NCI-H2029 (cell line): ENCODE measurements around the gene CFL1.
A peak's percentile ranks its signal among the peaks of the same experiment; 100 is the strongest.

Experiments used
- DNase-seq: peaks from one replicate; lab custom pipeline; 2025; lab: John Stamatoyannopoulos, UW

Gene CFL1

GRCh38 chr11:65869643-65870306 lies 11.8 kb upstream of the CFL1 start:
- DNase-seq: no peak

GRCh38 chr11:65868907-65869306 lies 10.9 kb upstream of the CFL1 start:
- no peak for DNase-seq

GRCh38 chr11:65868076-65868667 lies 10.2 kb upstream of the CFL1 start:
- DNase-seq: no peak

GRCh38 chr11:65867284-65868071 lies 9.5 kb upstream of the CFL1 start:
- DNase-seq: no peak

GRCh38 chr11:65866509-65867283 lies 8.7 kb upstream of the CFL1 start:
- no peak for DNase-seq

GRCh38 chr11:65865550-65866172 lies 7.7 kb upstream of the CFL1 start:
- DNase-seq: no peak

- DNase-seq: no peak
Measured at GRCh38 chr11:65864706-65865471, 6.9 kb upstream of the CFL1 start.

- no peak for DNase-seq
Measured at GRCh38 chr11:65863889-65864705, 6.1 kb upstream of the CFL1 start.

- no peak for DNase-seq
Measured at GRCh38 chr11:65862941-65863888, 5.2 kb upstream of the CFL1 start.

- DNase-seq: no peak
Measured at GRCh38 chr11:65862191-65862735, 4.3 kb upstream of the CFL1 start.

- DNase-seq: no peak
Measured at GRCh38 chr11:65861533-65862183, 3.7 kb upstream of the CFL1 start.

- DNase-seq: no peak
Measured at GRCh38 chr11:65861165-65861505, 3.2 kb upstream of the CFL1 start.

GRCh38 chr11:65860278-65861164 lies 2.5 kb upstream of the CFL1 start, which contains the start of gene MUS81:
TSS of gene MUS81 (plus strand) at chr11:65860433. CDS start at chr11:65860754, 321 bp downstream.
- DNase-seq: peak; percentile 97

GRCh38 chr11:65859812-65860277 lies 1.9 kb upstream of the CFL1 start:
- no peak for DNase-seq

- DNase-seq: peak; percentile 99
Measured at GRCh38 chr11:65859095-65859811, 1.3 kb upstream of the CFL1 start.

- DNase-seq: no peak
Measured at GRCh38 chr11:65858681-65859087, 704 bp upstream of the CFL1 start.

- DNase-seq: no peak
Measured at GRCh38 chr11:65857500-65857852, 504 bp downstream of the CFL1 start.
